HG02970 (cell line): ENCODE results near the gene KRTAP5-1.

Experiments
- ATAC-seq: cut with Tn5 transposase; IDR thresholded peaks from one replicate; pipeline ENCODE4 v1.9.1; 2021; ENCODE audit warnings: mild to moderate bottlenecking, moderate library complexity, moderate number of reproducible peaks; ENCODE audit not compliant: unreplicated experiment, low FRiP score

The KRTAP5-1 gene

GRCh38 chr11:1547467-1548098 lies 37.5 kb downstream of the KRTAP5-1 start:
- no peak for ATAC-seq

DNA sequence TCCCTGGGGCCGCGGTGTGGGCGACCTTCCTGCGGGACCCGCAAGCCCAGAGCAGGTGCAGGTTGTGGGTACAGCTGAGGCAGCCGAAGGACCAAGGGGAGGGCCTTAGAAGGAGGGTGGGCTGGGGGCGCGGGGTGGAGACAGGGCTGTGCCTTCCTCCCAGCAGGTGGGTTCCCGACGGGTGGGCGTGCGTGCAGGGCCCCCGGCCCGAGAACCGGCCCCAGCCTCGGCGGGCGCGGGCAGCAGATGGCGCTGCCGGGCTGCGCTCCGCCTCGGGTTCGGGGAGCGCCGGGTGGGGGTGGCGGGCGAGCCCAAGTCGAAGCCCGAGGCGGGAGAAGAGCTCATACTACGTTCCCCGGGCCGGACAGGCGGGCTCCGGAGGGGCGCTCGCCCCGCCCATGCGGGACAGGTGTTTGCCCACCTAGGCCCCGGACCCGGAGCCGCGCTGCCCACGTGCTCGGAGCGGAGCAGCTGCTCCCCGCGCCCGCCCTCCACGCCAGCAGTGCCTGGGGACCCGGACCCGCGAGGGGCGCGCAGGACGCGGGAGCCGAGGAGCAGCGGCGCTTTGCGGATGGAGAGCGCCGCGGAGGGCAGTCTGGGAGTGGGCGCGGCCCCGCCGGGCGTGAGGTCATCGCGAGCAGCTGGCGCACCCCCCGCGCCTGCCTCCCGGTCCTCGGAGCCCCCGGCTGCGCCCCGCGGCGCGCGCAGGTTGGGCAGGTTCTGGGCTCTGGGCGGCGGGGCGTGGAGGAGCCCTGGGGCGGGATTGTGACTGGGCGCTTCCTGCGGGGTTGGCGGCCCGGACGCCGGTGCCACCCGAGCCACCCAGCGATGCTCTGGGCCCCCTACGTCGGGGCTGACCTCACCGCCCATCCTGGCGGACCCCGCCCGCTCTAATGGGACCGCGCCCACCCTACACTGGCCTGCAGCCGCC lies 38.3 kb downstream of the KRTAP5-1 start:
- no peak for ATAC-seq

DNA sequence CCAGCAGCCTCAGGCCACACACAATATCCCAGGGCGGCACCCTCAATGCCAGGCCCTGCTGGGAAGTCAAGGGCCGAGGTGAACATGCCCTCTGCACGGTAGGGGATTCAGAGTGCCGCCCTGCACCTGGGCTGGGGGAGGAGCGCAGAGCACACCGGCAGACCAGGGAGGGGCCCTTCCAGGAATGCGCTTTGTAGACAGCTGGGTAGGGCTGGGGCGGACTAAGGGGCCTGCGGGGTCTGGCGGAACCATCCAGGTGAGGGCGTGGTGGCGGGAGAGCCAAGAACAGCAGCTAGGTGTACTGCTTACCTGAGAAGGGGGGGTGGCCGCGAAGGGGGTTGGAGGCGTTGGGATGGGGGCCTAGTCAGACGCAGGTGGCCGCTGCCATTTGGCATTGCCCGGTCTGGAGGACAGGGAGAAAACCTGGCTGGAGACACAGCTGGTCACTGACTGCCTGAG lies 39.0 kb downstream of the KRTAP5-1 start:
- no peak for ATAC-seq

DNA sequence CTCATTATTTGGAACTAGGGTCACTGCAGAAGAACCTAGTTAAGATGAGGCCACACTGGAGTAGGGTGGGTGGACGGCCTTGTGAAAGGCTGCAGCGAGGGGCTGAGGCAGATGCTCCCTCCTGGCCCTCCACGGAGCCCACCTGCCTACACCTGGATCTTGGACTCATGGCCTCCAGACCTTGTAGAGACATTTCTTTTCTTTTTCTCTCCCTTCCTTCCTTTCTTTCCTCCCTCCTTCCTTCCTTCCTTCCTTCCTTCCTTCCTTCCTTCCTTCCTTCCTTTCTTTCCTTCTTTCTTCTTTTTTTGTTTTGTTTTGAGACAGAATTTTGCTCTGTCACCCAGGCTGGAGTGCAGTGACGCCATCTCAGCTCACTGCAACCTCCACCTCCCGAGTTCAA lies 39.7 kb downstream of the KRTAP5-1 start:
- no peak for ATAC-seq

GRCh38 chr11:1544536-1544935 lies 40.5 kb downstream of the KRTAP5-1 start:
- no peak for ATAC-seq

GRCh38 chr11:1543606-1544263 lies 41.3 kb downstream of the KRTAP5-1 start:
- no peak for ATAC-seq

DNA sequence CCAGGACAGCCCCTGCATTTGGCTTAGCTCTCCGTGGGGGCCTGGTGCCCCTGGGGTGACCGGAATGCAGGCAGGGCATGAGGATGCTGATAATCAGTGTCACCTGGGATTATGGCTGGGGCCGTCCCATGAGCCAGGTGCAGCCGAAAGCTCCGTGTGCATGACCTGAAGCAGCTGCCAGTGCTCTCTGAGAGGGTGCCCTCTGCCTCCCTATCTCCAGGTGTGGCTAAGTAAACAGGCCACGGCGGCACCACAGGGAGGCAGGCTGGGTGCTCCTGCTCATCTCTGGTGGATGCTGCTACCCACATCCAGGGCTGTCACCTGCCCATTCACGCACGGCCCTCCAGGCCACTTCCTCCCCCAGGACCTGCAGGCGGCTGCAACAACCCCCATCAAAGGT lies 42.8 kb downstream of the KRTAP5-1 start:
- no peak for ATAC-seq

DNA sequence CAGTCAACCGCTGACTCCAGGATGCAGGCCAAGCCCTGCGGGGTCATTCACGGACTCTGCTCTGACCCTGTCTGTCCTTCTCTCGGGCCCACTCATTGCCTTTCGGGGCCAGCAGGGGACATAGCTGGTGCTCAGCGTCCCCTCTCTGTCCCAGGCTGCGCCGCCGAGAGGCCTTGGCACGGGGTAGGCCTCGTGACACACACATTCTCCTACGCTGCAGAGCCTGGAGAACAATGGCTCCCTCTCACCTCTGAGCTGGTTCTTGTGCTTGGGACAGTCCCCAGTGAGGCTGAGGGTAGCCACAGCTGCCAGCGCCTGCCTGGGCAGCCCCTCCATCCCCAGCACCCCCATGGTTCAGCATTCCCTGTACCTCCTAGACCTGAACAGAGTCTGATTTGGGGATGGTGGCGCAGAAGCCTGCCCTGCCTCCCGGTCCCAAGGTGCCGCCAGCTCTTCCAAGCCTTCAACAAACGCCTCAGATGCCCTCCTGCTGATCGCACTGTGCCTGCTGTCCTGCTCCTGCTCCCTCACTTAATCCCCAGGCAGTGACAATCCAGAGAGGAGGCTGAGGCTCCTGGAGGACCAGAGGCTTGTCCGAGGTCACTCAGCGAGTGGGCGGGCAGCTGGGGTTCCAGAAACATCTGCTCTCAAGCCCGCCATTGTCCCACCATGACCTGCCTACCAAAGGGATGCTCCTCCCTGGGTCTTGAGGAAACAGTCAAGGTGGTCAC lies 43.4 kb downstream of the KRTAP5-1 start:
- no peak for ATAC-seq

DNA sequence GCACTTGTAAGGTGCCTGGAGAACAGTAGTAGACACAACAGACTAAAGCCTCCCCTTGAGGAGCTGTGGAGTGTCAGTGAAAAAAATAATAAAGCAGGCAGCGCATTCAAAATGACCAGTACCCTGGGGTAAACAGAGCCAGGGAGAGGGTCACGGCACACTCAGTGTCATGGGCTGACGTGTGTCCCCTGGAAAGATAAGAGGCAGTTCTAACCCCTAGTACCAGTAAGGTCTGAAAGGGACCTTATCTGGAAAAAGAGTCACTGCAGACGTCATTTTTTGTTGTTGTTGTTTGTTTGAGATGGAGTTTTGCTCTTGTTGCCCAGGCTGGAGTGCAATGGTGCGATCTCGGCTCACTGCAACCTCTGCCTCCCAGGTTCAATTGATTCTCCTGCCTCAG lies 45.0 kb downstream of the KRTAP5-1 start:
- no peak for ATAC-seq

GRCh38 chr11:1538153-1538552 lies 46.9 kb downstream of the KRTAP5-1 start:
- ATAC-seq = no peak

DNA sequence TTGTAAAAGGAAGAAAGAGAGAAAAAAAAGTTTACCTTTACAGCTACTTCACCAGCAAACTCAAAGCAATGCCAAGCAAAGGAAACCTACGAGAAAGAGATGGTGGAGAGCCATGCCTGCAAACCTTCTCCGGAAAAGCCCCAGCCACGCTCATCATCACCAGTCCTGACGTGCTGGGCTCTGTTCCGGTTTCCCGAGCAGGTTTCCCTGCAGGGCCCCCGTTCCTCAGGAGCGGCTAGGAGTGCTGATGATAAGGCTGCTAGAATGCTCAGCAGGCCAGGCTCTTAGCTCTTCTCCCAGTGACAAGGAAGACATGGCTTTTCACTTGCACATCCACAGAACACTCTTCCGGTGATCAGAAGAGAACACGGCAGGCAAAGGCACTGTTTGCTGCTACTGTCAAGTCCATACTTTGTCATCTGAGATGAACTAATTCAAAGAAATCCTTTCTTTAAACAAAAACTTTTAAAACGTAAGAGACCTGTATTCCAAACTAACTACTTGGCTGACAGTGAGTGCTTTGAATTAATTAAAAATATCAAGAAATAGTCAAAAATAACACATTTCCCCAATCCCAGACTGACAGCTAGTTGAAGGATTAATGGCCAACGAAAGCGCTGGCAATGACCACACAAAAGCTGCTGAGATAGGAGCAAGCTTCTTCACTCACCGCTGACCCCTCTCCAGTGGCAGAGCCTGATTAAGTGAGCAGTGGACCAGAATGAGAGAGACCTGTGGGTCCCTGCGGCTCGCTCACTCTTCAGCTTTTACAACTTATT lies 48.8 kb downstream of the KRTAP5-1 start:
- no peak for ATAC-seq

DNA sequence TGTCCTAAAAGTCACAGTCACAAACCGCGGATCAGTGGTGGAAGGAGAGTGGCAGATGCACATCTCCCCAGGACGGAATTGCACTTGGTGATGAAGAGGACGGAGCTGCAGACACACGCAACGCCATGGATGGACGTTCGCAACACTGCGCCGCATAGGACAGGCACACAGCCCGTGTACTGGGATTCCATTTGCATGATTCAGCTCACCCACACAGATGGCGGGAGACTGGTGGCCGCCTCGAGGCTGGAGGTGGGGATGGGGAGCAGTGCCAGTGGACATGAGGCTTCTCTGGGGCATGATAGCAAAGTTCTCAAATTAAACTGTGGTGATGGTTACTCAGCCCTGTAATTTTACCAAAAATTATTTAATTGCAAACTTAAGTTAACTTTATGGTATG lies 50.4 kb downstream of the KRTAP5-1 start:
- ATAC-seq = no peak
